K562 (cell line): Measurements from ENCODE around the gene TTYH2. TPM values are rescaled to one million over a fixed set of nuclear protein-coding genes. Genes with fewer than 3 reads are reported as not detected.

Experiments used
- ATAC-seq: fragments of 200-7000 bp; cut with Tn5 transposase; 3 replicates; pipeline ENCODE4 v1.9.1; 2020; ENCODE audit warnings: moderate library complexity
- BruUV-seq: library from RNA; stranded (reverse); fragments of 400-500 nt; replicated peaks from 2 replicates; lab custom pipeline; 2021; lab: Mats Ljungman, UMichigan
- CTCF ChIA-PET: fragments of 300-600 bp; formaldehyde crosslinking; extraction: SDS; loops from one replicate; lab custom pipeline; 2021; ENCODE audit warnings: low intra/inter-chr PET ratio; lab: Yijun Ruan, JAX
- POLR2A ChIA-PET: fragments of 300-600, 350-650 bp; sonication (Branson Sonifier 250); formaldehyde crosslinking; extraction: SDS; loops from one replicate; lab custom pipeline; 2021; ENCODE audit warnings: antibody characterized with exemption, inconsistent platforms; lab: Yijun Ruan, JAX
- DNase-seq, 4 experiments: peaks; one replicate each; pipeline versions ENCODE4 v3.0.0 to v3.0.0-alpha.2; 2011 to 2018; ENCODE audit warnings: low spot score in 3 of 4, mixed read lengths in 3 of 4; ENCODE audit errors: extremely low read depth in 1 of 4
- FAIRE-seq: peaks from 2 replicates; lab custom pipeline; 2011; peaks lifted over from hg19 to GRCh38; lab: Jason Lieb, UNC
- H2AFZ ChIP-seq: 2 replicates; pipeline ENCODE4 v1.6.0; 2011; ENCODE audit warnings: low read depth, low read length, control low read depth, inconsistent platforms
- H3K27ac ChIP-seq: fragments of 200-600 bp; 3 replicates; pipeline ENCODE4 v1.8.0; 2011; ENCODE audit warnings: low read depth, mild to moderate bottlenecking, control low read depth, inconsistent platforms, low read length, moderate library complexity, mixed read lengths; ENCODE audit errors: extremely low read depth
- H3K27me3 ChIP-seq, 2 experiments: fragments of 300-600 bp in 1 of 2; 2 replicates in 1 of 2; 3 replicates in 1 of 2; pipeline versions ENCODE4 v1.6.0 to v1.8.0; 2011; ENCODE audit warnings: inconsistent platforms in 2 of 2, low read length in 2 of 2, mild to moderate bottlenecking in 1 of 2, mixed read lengths in 1 of 2, moderate library complexity in 1 of 2; ENCODE audit not compliant: control insufficient read depth in 2 of 2, insufficient read depth in 2 of 2
- H3K36me3 ChIP-seq: fragments of 300-600 bp; 3 replicates; pipeline ENCODE4 v1.8.0; 2011; ENCODE audit warnings: mild to moderate bottlenecking, low read length, inconsistent platforms; ENCODE audit not compliant: control insufficient read depth, insufficient read depth
- H3K4me1 ChIP-seq, 2 experiments: fragments of 200-600 bp in 1 of 2; replicated peaks in 1 of 2; 2 replicates in 1 of 2; 3 replicates in 1 of 2; pipeline versions ENCODE4 v1.5.1 to v1.8.0; 2011; ENCODE audit warnings: inconsistent platforms in 2 of 2, low read length in 2 of 2, mild to moderate bottlenecking in 1 of 2, mixed read lengths in 1 of 2, moderate library complexity in 1 of 2; ENCODE audit not compliant: control insufficient read depth in 2 of 2, insufficient read depth in 2 of 2
- H3K4me2 ChIP-seq: 2 replicates; pipeline ENCODE4 v1.6.1; 2011; ENCODE audit warnings: low read length, control low read depth, inconsistent platforms, mixed read lengths; ENCODE audit not compliant: insufficient read depth
- H3K4me3 ChIP-seq: fragments of 200-600 bp; sonication (generic), shearing (Covaris generic); 2 replicates; pipeline ENCODE4 v1.5.1; 2016; ENCODE audit warnings: control low read depth, inconsistent platforms
- H3K79me2 ChIP-seq: fragments of 200-600 bp; 3 replicates; pipeline ENCODE4 v1.8.0; 2011; ENCODE audit warnings: low read length, inconsistent platforms; ENCODE audit not compliant: control insufficient read depth, insufficient read depth
- H3K9ac ChIP-seq, 2 experiments: 2 replicates each; pipeline versions ENCODE4 v1.6.0 to v1.6.1; 2011; ENCODE audit warnings: low read depth in 2 of 2, low read length in 2 of 2, control low read depth in 1 of 2, inconsistent platforms in 1 of 2, mild to moderate bottlenecking in 1 of 2, mixed read lengths in 1 of 2; ENCODE audit not compliant: insufficient read depth in 1 of 2
- H3K9me1 ChIP-seq: one replicate; pipeline ENCODE4 v1.6.0; 2011; ENCODE audit warnings: inconsistent platforms, mild to moderate bottlenecking, low read length, moderate library complexity; ENCODE audit not compliant: control insufficient read depth, insufficient read depth
- H3K9me3 ChIP-seq: replicated peaks from 2 replicates; pipeline ENCODE4 v1.5.1; 2011; ENCODE audit warnings: low read depth, low read length, inconsistent platforms; ENCODE audit not compliant: control insufficient read depth, insufficient read depth
- H4K20me1 ChIP-seq: replicated peaks from 2 replicates; pipeline ENCODE4 v1.6.1; 2011; ENCODE audit warnings: low read length, inconsistent platforms, mixed read lengths; ENCODE audit not compliant: control insufficient read depth, insufficient read depth
- CBFB ChIP-seq: sonication (generic); formaldehyde crosslinking; IDR thresholded peaks from 2 replicates; pipeline ENCODE4 v1.4.0; 2020; ENCODE audit warnings: mild to moderate bottlenecking, missing genetic modification reagents
- FOXK2 ChIP-seq, 2 experiments: fragments of 450-650 bp; IDR thresholded peaks in 1 of 2; conservative IDR thresholded peaks in 1 of 2; 2 replicates each; pipeline ENCODE4 v1.6.1; 2016; ENCODE audit warnings: low read depth in 2 of 2, mild to moderate bottlenecking in 1 of 2
- HCFC1 ChIP-seq: IDR thresholded peaks from 2 replicates; pipeline ENCODE4 v1.6.1; 2012; ENCODE audit warnings: low read depth, low read length, improper control_type of control experiment
- KLF16 ChIP-seq: IDR thresholded peaks from 2 replicates; pipeline ENCODE4 v1.6.1; 2016; ENCODE audit warnings: antibody characterized with exemption
- MTF1 ChIP-seq: fragments of 250-450 bp; sonication (Bioruptor Pico); IDR thresholded peaks from 2 replicates; pipeline ENCODE4 v1.9.0; 2021; ENCODE audit warnings: moderate library complexity, mild to moderate bottlenecking, inconsistent platforms, borderline replicate concordance
- NFIC ChIP-seq: fragments of 450-650 bp; IDR thresholded peaks from 2 replicates; pipeline ENCODE4 v1.6.1; 2017; ENCODE audit warnings: mild to moderate bottlenecking, inconsistent platforms
- RBM22 ChIP-seq: fragments of 200-400 bp; formaldehyde crosslinking; IDR thresholded peaks from 2 replicates; pipeline ENCODE4 v1.6.1; 2018; ENCODE audit warnings: low read length, low read depth; ENCODE audit not compliant: poor library complexity, severe bottlenecking
- SETDB1 ChIP-seq: IDR thresholded peaks from one replicate; pipeline ENCODE4 v1.6.1; 2012; ENCODE audit warnings: low read length, control low read depth, inconsistent platforms
- TSHZ1 ChIP-seq: fragments of 250-450 bp; sonication (Bioruptor Pico); IDR thresholded peaks from 2 replicates; pipeline ENCODE4 v1.4.0; 2020; ENCODE audit warnings: mild to moderate bottlenecking, moderate library complexity
- ZNF143 ChIP-seq: sonication (generic); formaldehyde crosslinking; IDR thresholded peaks from 2 replicates; pipeline ENCODE4 v1.9.0; 2022; ENCODE audit warnings: mild to moderate bottlenecking, missing genetic modification reagents
- ZNF274 ChIP-seq: IDR thresholded peaks from 2 replicates; pipeline ENCODE4 v1.6.1; 2011; ENCODE audit warnings: low read depth, mild to moderate bottlenecking, low read length, moderate library complexity, borderline replicate concordance
- ZNF445 ChIP-seq: fragments of 250-450 bp; sonication (Bioruptor Pico); IDR thresholded peaks from 2 replicates; pipeline ENCODE4 v1.4.0; 2020; ENCODE audit warnings: low read depth, mild to moderate bottlenecking, moderate library complexity
- ZNF507 ChIP-seq: conservative IDR thresholded peaks from 2 replicates; pipeline ENCODE4 v1.6.1; 2017; ENCODE audit warnings: missing genetic modification characterization, missing compliant biosample characterization
- ZNF551 ChIP-seq: fragments of 250-450 bp; sonication (Bioruptor Pico); IDR thresholded peaks from 2 replicates; pipeline ENCODE4 v1.5.0; 2021; ENCODE audit warnings: mild to moderate bottlenecking, moderate library complexity
- WGBS: fragments of 100-300 bp; shearing (Covaris generic); methylation state at CpG from one replicate; pipeline ENCODE4 v1.1.6; 2016; ENCODE audit warnings: low coverage, mixed read lengths; ENCODE audit not compliant: insufficient coverage; ENCODE audit errors: missing lambda C conversion rate; 5-methylcytosine and 5-hydroxymethylcytosine counted together
- in situ Hi-C: fragments of 300-500 bp; cut with MboI; formaldehyde crosslinking; loops from 4 replicates; pipeline ENCODE4 v1.15.0; 2018; ENCODE audit warnings: inconsistent platforms, mixed read lengths
- intact Hi-C: fragments of 100-400 bp; cut with micrococcal nuclease; formaldehyde crosslinking; loops from 2 replicates; pipeline ENCODE4 v1.14.2; 2022
- polyA plus RNA-seq, 8 experiments: library from polyadenylated mRNA; depleted of rRNA in 4 of 8; stranded (reverse) in 5 of 8; unstranded in 3 of 8; fragments of >200 nt; fragmentation: Nextera tagmentation in 2 of 8; fragmentation: Illumina TruSeq in 1 of 8; extraction: Ambion mirVana in 2 of 8; extraction: Trizol in 1 of 8; gene quantifications; 2 replicates each; pipeline versions ENCODE4 v1.2.1 to v1.2.3, GENCODE V29; 2011 to 2014; ENCODE audit warnings: inconsistent platforms in 1 of 8, missing spikeins in 1 of 8
- total RNA-seq, 7 experiments: library from RNA; depleted of rRNA in 6 of 7; stranded (reverse); fragments of >200 nt in 6 of 7; fragmentation: Illumina TruSeq in 2 of 7; extraction: Trizol in 2 of 7; gene quantifications; 2 replicates each; pipeline versions ENCODE4 v1.2.1 to v1.2.3, GENCODE V29; 2011 to 2021; ENCODE audit warnings: low replicate concordance in 1 of 7

TTYH2 gene
- total and polyA plus RNA-seq, 9 of the 15 experiments (the other 6 are each of a cell fraction or from before 2014, with no cell fraction given): 0.03 to 2.0 (median 0.91) TPM

- no peaks in the 10 kb centered on the region for H4K20me1 ChIP-seq
- H3K79me2 ChIP-seq: no peaks in the 10 kb centered on the region
- no peak for FAIRE-seq
- no peak overlapping the region for H3K4me2 ChIP-seq
- intact Hi-C loops (no loop called here), in situ Hi-C loops (no loop called here)
- TF ChIP-seq ZNF143 (CRISPR knock-in tag): no peak
- no peak for TF ChIP-seq KLF16
- no peak for TF ChIP-seq TSHZ1 (CRISPR knock-in tag)
- no peak for TF ChIP-seq ZNF551
- TF ChIP-seq HCFC1: no peak
- TF ChIP-seq SETDB1: no peak
- TF ChIP-seq ZNF445 (CRISPR knock-in tag): no peak
- no peak for TF ChIP-seq CBFB (CRISPR knock-in tag)
- no peak for TF ChIP-seq ZNF507 (tag)
- no peak for TF ChIP-seq FOXK2 (conservative IDR thresholded peaks at IDR 0.05 in 1 of 2, IDR thresholded peaks at IDR 0.05 in 1 of 2; ENCODE audit: low read depth in 2 of 2)
- TF ChIP-seq ZNF274: no peak
- TF ChIP-seq MTF1: no peak
- TF ChIP-seq RBM22: no peak
- TF ChIP-seq NFIC: no peak
- no TSS peak for BruUV-seq
- H2AFZ ChIP-seq: no peak overlapping the region
- H3K27ac ChIP-seq: no peak overlapping the region
- no peak for DNase-seq
- no peak overlapping the region; a peak in 1 of 4 replicates for H3K9ac ChIP-seq
- ATAC-seq: no peak
- H3K4me3 ChIP-seq: no peak overlapping the region
- ChIA-PET POLR2A (no interaction called here), CTCF (no interaction called here)
- H3K27me3 ChIP-seq: peaks cover 0 to 8% of the 10 kb centered on the region in 2 experiments; a peak in 2 of 5 replicates
- WGBS: 47% methylated on average over 15 of the region's 16 CpGs
- no peaks in the 10 kb centered on the region for H3K9me3 ChIP-seq
- H3K9me1 ChIP-seq: no peaks in the 10 kb centered on the region
- H3K36me3 ChIP-seq: no peaks in the 10 kb centered on the region
- peaks cover 5 to 9% of the 10 kb centered on the region in 2 experiments; a peak in 4 of 5 replicates for H3K4me1 ChIP-seq
Observed at GRCh38 chr17:74220946-74221818, 7.8 kb downstream of the TTYH2 start.
